Liver (tissue), 3 donors: ENCODE data around the gene SEPHS2.

ENCODE experiments used
- EGR1 ChIP-seq, 2 donors: IDR thresholded peaks; 2 replicates each; pipeline ENCODE4 v1.6.1; 2016 to 2018; ENCODE audit warnings: antibody characterized with exemption in 2 of 2, low read depth in 2 of 2
- FOXA1 ChIP-seq: IDR thresholded peaks from 2 replicates; pipeline ENCODE4 v1.6.1; 2016; ENCODE audit warnings: antibody characterized with exemption
- GABPA ChIP-seq, 2 donors: IDR thresholded peaks in 1 of 2; conservative IDR thresholded peaks in 1 of 2; 2 replicates each; pipeline ENCODE4 v1.6.1; 2016; ENCODE audit warnings: antibody characterized with exemption in 2 of 2, mild to moderate bottlenecking in 1 of 2, moderate library complexity in 1 of 2
- HNF4A ChIP-seq, 2 donors: conservative IDR thresholded peaks; 2 replicates each; pipeline ENCODE4 v1.6.1; 2016; ENCODE audit warnings: antibody characterized with exemption in 2 of 2, mild to moderate bottlenecking in 2 of 2
- JUND ChIP-seq, 2 donors: IDR thresholded peaks; 2 replicates each; pipeline ENCODE4 v1.6.1; 2016; ENCODE audit warnings: antibody characterized with exemption in 2 of 2
- NR2F2 ChIP-seq: IDR thresholded peaks from 2 replicates; pipeline ENCODE4 v1.6.1; 2016; ENCODE audit warnings: antibody characterized with exemption
- RAD21 ChIP-seq, 2 donors: IDR thresholded peaks; 2 replicates each; pipeline ENCODE4 v1.6.1; 2016; ENCODE audit warnings: antibody characterized with exemption in 2 of 2, mild to moderate bottlenecking in 2 of 2
- RXRA ChIP-seq, 2 donors: IDR thresholded peaks; 2 replicates each; pipeline ENCODE4 v1.6.1; 2017 to 2018; ENCODE audit warnings: antibody characterized with exemption in 2 of 2, mild to moderate bottlenecking in 1 of 2
- SP1 ChIP-seq: IDR thresholded peaks from 2 replicates; pipeline ENCODE4 v1.6.1; 2018; ENCODE audit warnings: antibody characterized with exemption, mild to moderate bottlenecking
- TAF1 ChIP-seq: conservative IDR thresholded peaks from 2 replicates; pipeline ENCODE4 v1.6.1; 2016; ENCODE audit warnings: antibody characterized with exemption, mild to moderate bottlenecking
- TF ChIP-seq, protein P1 (sequence below): fragments of 150-350 bp; IDR thresholded peaks from 2 replicates; pipeline ENCODE4 v1.5.1; 2017; ENCODE audit warnings: improper control_type of control experiment, low read depth, low read length; ENCODE audit not compliant: missing input control
- TF ChIP-seq, protein P2 (sequence below): IDR thresholded peaks from 2 replicates; pipeline ENCODE4 v1.6.1; 2016; ENCODE audit warnings: antibody characterized with exemption
- TF ChIP-seq, protein P3 (sequence below): IDR thresholded peaks from 2 replicates; pipeline ENCODE4 v1.6.1; 2016; ENCODE audit warnings: antibody characterized with exemption, mild to moderate bottlenecking
- TF ChIP-seq, protein P4 (sequence below): IDR thresholded peaks from 2 replicates; pipeline ENCODE4 v1.6.1; 2016; ENCODE audit warnings: antibody characterized with exemption
- donor health status: healthy.
- donor health status: healthy.

DNA sequence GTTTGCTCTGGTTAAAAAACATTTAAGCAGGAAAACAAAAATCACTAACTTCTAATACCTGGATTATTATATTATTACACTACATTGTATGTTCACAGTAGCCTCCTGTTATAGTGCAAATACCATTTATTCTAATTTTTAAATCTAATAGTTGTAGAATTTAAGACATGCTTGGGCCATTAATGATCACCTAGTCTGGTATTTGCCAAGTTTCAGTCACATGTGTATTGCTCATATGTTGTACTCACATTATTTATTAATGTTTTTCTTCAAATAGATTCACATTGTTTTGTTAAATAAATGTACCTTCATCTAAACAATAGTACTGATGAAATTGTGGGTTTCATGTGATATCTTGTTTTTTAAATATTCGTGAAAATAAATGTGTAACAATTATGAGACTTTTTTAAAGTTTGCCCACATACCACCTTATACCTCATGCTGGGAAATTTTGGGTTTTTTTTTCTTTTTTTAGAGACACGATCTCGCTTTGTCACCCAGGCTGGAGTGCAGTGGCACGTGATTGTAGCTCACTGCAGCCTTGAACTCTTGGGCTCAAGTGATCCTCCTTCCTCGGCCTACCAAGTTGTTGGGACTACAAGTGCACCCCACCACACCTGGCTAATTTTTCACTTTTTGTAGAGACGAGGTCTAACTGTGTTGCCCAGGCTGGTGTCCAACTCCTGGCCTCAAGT, 32.4 kb downstream of the SEPHS2 start:
- TF ChIP-seq, protein P1, sequence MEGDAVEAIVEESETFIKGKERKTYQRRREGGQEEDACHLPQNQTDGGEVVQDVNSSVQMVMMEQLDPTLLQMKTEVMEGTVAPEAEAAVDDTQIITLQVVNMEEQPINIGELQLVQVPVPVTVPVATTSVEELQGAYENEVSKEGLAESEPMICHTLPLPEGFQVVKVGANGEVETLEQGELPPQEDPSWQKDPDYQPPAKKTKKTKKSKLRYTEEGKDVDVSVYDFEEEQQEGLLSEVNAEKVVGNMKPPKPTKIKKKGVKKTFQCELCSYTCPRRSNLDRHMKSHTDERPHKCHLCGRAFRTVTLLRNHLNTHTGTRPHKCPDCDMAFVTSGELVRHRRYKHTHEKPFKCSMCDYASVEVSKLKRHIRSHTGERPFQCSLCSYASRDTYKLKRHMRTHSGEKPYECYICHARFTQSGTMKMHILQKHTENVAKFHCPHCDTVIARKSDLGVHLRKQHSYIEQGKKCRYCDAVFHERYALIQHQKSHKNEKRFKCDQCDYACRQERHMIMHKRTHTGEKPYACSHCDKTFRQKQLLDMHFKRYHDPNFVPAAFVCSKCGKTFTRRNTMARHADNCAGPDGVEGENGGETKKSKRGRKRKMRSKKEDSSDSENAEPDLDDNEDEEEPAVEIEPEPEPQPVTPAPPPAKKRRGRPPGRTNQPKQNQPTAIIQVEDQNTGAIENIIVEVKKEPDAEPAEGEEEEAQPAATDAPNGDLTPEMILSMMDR = no peak
- TF ChIP-seq RXRA (IDR thresholded peaks at IDR 0.05) (no peak), EGR1 (IDR thresholded peaks at IDR 0.05; ENCODE audit: low read depth in 2 of 2) (no peak), FOXA1 (no peak), JUND (IDR thresholded peaks at IDR 0.05) (no peak), RAD21 (IDR thresholded peaks at IDR 0.05) (no peak), TAF1 (no peak), GABPA (IDR thresholded peaks at IDR 0.05 in 1 of 2, conservative IDR thresholded peaks at IDR 0.05 in 1 of 2) (no peak), SP1 (no peak), HNF4A (conservative IDR thresholded peaks at IDR 0.05) (no peak), NR2F2 (no peak)
- TF ChIP-seq, protein P2, sequence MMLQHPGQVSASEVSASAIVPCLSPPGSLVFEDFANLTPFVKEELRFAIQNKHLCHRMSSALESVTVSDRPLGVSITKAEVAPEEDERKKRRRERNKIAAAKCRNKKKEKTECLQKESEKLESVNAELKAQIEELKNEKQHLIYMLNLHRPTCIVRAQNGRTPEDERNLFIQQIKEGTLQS = no peak
- TF ChIP-seq, protein P3, sequence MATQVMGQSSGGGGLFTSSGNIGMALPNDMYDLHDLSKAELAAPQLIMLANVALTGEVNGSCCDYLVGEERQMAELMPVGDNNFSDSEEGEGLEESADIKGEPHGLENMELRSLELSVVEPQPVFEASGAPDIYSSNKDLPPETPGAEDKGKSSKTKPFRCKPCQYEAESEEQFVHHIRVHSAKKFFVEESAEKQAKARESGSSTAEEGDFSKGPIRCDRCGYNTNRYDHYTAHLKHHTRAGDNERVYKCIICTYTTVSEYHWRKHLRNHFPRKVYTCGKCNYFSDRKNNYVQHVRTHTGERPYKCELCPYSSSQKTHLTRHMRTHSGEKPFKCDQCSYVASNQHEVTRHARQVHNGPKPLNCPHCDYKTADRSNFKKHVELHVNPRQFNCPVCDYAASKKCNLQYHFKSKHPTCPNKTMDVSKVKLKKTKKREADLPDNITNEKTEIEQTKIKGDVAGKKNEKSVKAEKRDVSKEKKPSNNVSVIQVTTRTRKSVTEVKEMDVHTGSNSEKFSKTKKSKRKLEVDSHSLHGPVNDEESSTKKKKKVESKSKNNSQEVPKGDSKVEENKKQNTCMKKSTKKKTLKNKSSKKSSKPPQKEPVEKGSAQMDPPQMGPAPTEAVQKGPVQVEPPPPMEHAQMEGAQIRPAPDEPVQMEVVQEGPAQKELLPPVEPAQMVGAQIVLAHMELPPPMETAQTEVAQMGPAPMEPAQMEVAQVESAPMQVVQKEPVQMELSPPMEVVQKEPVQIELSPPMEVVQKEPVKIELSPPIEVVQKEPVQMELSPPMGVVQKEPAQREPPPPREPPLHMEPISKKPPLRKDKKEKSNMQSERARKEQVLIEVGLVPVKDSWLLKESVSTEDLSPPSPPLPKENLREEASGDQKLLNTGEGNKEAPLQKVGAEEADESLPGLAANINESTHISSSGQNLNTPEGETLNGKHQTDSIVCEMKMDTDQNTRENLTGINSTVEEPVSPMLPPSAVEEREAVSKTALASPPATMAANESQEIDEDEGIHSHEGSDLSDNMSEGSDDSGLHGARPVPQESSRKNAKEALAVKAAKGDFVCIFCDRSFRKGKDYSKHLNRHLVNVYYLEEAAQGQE = no peak
- TF ChIP-seq, protein P4, sequence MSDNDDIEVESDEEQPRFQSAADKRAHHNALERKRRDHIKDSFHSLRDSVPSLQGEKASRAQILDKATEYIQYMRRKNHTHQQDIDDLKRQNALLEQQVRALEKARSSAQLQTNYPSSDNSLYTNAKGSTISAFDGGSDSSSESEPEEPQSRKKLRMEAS = no peak
